CD4-positive, alpha-beta T cell treated with Interleukin-17A for 1 hour (primary cell): Measurements from ENCODE around the gene MARCHF5.

Source experiments
- DNase-seq: peaks from one replicate; pipeline ENCODE4 v3.0.0-alpha.2; 2020

MARCHF5 gene, protein sequence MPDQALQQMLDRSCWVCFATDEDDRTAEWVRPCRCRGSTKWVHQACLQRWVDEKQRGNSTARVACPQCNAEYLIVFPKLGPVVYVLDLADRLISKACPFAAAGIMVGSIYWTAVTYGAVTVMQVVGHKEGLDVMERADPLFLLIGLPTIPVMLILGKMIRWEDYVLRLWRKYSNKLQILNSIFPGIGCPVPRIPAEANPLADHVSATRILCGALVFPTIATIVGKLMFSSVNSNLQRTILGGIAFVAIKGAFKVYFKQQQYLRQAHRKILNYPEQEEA

GRCh38 chr10:92290837-92291615, at the start of gene MARCHF5, which contains the start of gene CPEB3:
Gene MARCHF5, plus strand, starts transcription at chr10:92291167. Its CDS starts 328 bp downstream, at chr10:92291495.
Gene CPEB3, minus strand, starts transcription at chr10:92291078. Its CDS starts 50,728 bp downstream, at chr10:92240350.
- DNase-seq: peak; percentile 95

DNA sequence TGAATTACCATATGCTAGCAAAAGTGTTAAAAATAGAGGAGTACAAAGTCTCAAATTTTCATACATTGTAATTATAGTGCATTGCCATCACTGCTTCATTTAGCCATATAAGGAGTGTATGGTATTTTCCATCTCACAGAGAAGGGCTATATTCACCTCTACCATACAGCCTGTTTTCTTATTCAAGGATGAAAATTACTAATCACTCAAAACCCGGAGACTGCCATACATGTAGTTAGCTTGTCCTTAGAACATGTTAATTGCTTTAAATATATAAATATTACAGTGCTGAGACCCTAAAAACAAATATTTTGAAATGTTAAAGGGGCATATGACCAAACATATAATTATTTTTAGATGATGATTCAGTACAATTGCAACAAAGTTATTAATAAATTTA, 49.5 kb upstream of the MARCHF5 start:
- no peak for DNase-seq

GRCh38 chr10:92242380-92242779, 48.6 kb upstream of the MARCHF5 start:
- no peak for DNase-seq

GRCh38 chr10:92242910-92243671, 47.9 kb upstream of the MARCHF5 start:
- peak; percentile 52 for DNase-seq

GRCh38 chr10:92244796-92245195, 46.2 kb upstream of the MARCHF5 start:
- DNase-seq: no peak

- DNase-seq: no peak
Observed at GRCh38 chr10:92248566-92248965, 42.4 kb upstream of the MARCHF5 start.

- no peak for DNase-seq
Observed at GRCh38 chr10:92263396-92263795, 27.6 kb upstream of the MARCHF5 start.

DNA sequence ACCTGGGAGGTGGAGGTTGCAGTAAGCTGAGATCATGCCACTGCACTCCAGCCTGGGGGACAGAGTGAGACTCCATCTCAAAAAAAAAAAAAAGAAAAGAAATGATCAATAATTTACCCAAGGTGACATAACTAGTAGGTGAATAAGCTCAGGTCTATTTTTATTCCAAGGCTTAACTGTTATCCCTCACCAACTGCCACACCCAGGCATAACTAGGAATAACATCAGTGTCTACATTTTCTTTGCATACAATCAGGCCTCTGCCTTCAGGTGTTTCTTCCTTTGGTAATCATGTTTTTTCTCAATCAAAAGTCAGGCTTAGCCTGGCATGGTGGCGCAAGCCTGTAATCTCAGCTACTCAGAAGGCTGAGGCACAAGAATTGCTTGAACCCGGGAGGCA, 26.7 kb upstream of the MARCHF5 start:
- DNase-seq: no peak

DNA sequence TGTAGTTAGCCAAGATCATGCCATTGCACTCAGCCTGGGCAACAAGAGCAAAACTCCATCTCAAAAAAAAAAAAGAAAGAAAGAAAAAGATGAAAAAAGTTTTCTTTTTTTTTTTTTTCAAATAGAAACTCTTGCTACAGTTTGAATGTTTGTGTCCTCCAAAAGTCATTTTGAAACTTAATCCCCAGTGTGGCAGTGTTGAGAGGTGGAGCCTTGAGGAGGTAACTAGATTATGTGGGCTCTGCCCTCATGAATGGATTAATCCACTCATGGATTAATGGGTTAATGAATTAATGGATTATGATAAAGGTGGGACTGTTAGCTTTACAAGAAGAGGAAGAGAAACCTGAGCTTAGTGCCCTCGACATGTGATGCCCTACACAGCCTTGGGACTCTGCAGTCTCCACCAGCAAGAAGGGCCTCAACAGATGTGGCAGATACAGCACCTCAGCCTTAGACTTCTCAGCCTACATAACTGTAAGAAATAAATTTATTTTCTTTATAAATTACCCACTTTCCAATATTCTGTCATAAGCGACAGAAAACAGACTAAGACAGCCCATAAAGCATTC, 25.2 kb upstream of the MARCHF5 start:
- no peak for DNase-seq

DNA sequence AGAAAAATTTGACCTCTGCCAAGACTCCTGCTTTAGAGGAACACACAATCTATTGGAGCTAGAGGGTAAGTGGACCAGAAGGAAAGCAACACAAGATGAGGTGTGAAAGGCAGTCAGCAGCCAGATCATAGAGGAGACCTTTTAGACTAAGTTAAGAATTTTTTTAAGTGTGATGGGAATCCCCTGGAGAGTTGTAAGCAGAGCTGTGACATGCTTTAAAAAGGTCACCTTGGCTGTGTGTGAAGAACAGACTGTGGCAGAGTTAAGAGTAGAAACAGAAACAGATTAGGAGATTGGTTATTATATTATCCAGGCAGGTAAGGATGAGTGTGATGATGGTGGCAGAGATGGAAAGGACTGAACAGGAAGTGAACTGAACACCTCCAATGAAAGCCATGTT, 23.6 kb upstream of the MARCHF5 start:
- no peak for DNase-seq

- no peak for DNase-seq
Observed at GRCh38 chr10:92268748-92269147, 22.2 kb upstream of the MARCHF5 start.

DNA sequence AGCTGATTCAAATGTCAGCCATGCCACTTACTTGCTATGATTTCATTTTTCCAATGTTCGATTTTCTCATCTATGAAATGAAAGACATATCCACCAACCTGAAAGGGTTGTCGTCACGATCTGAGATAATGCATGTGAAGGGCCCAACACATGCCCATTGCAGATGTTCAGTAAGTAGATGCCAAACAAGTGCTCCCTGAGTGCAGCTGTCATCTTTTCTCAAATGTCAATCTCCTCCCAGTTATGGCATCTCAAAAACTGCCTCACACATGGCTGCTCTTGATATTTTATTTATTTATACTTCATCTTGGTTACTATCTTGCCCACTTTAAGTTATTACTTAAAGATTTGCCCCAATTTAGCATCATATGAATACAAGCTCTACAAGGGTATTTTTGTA, 16.9 kb upstream of the MARCHF5 start:
- no peak for DNase-seq

GRCh38 chr10:92278996-92279696, 11.8 kb upstream of the MARCHF5 start:
- no peak for DNase-seq

GRCh38 chr10:92284112-92284704, 6.8 kb upstream of the MARCHF5 start:
- DNase-seq: no peak

GRCh38 chr10:92290076-92290836, 711 bp upstream of the MARCHF5 start:
- DNase-seq: peak; percentile 48

GRCh38 chr10:92291616-92291865, 574 bp downstream of the MARCHF5 start:
- no peak for DNase-seq

DNA sequence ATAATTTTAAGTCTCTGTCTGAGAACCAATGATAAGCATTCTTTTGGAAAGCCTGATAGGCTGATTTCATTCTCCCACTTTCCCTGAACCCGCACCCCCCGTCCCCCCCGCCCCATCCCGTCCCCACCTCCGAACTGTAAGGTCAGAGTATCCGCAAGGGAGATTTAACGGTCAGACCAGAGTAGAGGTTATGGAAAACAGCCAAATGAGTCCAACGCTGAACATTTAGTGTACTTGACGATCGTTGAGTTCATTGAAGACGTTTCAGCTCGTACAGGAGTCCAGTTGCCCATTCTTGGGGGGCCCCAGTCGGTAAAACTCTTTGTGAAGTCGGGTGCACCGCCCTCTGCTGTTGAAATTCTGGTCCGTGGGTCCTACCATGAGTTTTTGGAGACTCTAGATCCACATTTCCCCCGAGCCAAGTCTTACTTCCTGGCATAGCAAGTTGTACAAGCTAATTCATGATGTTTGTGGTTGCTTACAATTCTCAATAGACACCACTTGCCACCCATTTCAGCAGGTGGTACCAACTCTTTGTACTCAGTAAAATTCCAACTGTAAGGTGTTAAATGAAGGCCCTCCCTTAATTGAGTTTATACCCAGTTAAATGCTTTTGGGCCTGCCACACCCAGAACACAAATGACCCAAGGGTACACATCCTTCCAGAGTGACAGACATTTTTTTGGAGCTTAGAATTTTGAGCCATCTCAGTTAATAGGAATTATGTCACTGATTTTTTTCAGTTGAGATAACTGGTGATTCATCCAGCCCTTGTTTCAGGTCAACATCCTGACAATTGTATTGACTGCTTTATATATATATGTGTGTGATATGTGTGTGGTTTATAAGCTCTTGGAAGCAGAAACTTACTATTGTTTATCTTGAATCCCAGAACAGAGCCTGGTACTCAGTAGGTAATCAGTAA, 1.2 kb downstream of the MARCHF5 start:
- peak; percentile 59 for DNase-seq

- DNase-seq: no peak
Observed at GRCh38 chr10:92298487-92298886, 7.5 kb downstream of the MARCHF5 start.

DNA sequence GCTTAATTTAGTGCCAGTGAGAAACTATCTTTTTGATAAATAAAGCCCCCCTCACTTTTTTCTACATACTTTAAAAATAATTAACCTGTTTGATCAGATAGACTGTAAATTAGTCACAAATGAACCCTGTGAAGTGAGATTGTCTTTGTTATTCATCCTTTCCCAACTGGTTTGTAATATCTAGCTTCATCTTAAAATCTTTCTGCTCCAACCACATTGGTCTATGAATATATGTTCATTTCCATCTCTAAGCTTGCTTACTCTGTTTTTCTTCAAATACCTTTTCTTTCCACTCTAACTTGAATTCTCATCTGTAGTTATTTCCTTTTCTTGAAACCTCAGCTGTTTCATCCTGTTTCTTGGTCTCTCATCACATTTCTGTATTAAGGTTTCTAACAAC, 12.1 kb downstream of the MARCHF5 start:
- no peak for DNase-seq

GRCh38 chr10:92304061-92304460, 13.1 kb downstream of the MARCHF5 start:
- no peak for DNase-seq
